Natural killer cell (primary cell): ENCODE measurements around the gene NDUFB4. TPM values are rescaled to one million over a fixed set of nuclear protein-coding genes. Genes with fewer than 3 reads are reported as not detected.

ENCODE experiments used
- ATAC-seq, 3 donors: fragments of 150-1000 bp in 2 of 3; fragments of 200-7000 bp in 1 of 3; cut with Tn5 transposase; 1 replicate in 1 of 3; 2 replicates in 2 of 3; pipeline ENCODE4 v1.10.0; 2021; ENCODE audit warnings: mild to moderate bottlenecking in 2 of 3, moderate library complexity in 2 of 3
- DNase-seq, 2 donors: peaks; one replicate each; pipeline versions ENCODE4 v3.0.0 to v3.0.0-alpha.2; 2013 to 2021; ENCODE audit warnings: mixed read lengths in 1 of 2
- H3K27ac ChIP-seq: one replicate; pipeline ENCODE4 v1.5.1; 2013; ENCODE audit warnings: mild to moderate bottlenecking, low read length
- H3K27me3 ChIP-seq: one replicate; pipeline ENCODE4 v1.6.1; 2013; ENCODE audit warnings: low read length; ENCODE audit not compliant: control insufficient read depth, insufficient read depth
- H3K36me3 ChIP-seq: one replicate; pipeline ENCODE4 v1.6.1; 2013; ENCODE audit warnings: low read length; ENCODE audit not compliant: control insufficient read depth, insufficient read depth
- H3K4me1 ChIP-seq: one replicate; pipeline ENCODE4 v1.6.1; 2013; ENCODE audit warnings: low read length; ENCODE audit not compliant: control insufficient read depth, insufficient read depth
- H3K4me3 ChIP-seq: one replicate; pipeline ENCODE4 v1.5.1; 2013; ENCODE audit warnings: low read length
- H3K9me3 ChIP-seq: one replicate; pipeline ENCODE4 v1.6.1; 2013; ENCODE audit warnings: low read length; ENCODE audit not compliant: control insufficient read depth, insufficient read depth
- H3K27ac Mint-ChIP-seq, 2 donors: one replicate each; pipeline ENCODE4 v1.8.0; 2022; ENCODE audit warnings: mild to moderate bottlenecking in 2 of 2, mixed read lengths in 2 of 2, moderate library complexity in 1 of 2
- H3K27me3 Mint-ChIP-seq, 2 donors: one replicate each; pipeline ENCODE4 v1.8.0; 2022; ENCODE audit warnings: low read depth in 2 of 2, mixed read lengths in 2 of 2
- H3K36me3 Mint-ChIP-seq: one replicate; pipeline ENCODE4 v1.8.0; 2022; ENCODE audit warnings: mixed read lengths
- H3K4me1 Mint-ChIP-seq, 2 donors: one replicate each; pipeline ENCODE4 v1.8.0; 2022; ENCODE audit warnings: mixed read lengths in 2 of 2
- H3K4me3 Mint-ChIP-seq: one replicate; pipeline ENCODE4 v1.8.0; 2022; ENCODE audit warnings: mild to moderate bottlenecking, moderate library complexity, mixed read lengths
- H3K9me3 Mint-ChIP-seq, 2 donors: one replicate each; pipeline ENCODE4 v1.8.0; 2022; ENCODE audit warnings: mixed read lengths in 2 of 2
- CTCF ChIP-seq: fragments of 200-600 bp; IDR thresholded peaks from one replicate; pipeline ENCODE4 v1.8.0; 2022; ENCODE audit warnings: antibody characterized with exemption
- WGBS: methylation state at CpG from one replicate; pipeline ENCODE4 v1.1.7; 2013; ENCODE audit warnings: missing lambda C conversion rate; ENCODE audit not compliant: insufficient coverage; 5-methylcytosine and 5-hydroxymethylcytosine counted together
- intact Hi-C: fragments of 100-400 bp; cut with micrococcal nuclease; formaldehyde crosslinking; loops from one replicate; pipeline ENCODE4 v1.14.2; 2022
- total RNA-seq, 4 donors: library from RNA; stranded (reverse); fragments of 120-200 nt in 1 of 4; gene quantifications; one replicate each; pipeline versions ENCODE4 v1.2.3 to v1.2.4, GENCODE V29; 2013 to 2022

Gene NDUFB4
- total RNA-seq, result 10 to 100 TPM; 59.5 to 86.9 (median 65.2) TPM
- 90.2 TPM for total RNA-seq (2013)

GRCh38 chr3:120596116-120596852, at the start of gene NDUFB4:
Gene NDUFB4 (plus strand): TSS chr3:120596336. CDS start chr3:120596360, 24 bp downstream.
- under 1% methylated on average over 53 of the region's 53 CpGs for WGBS
- DNase-seq (peak; percentile 89 to 99), ATAC-seq (peak; percentile 95 to 98 (median 96))
- Histone ChIP-seq H3K36me3 (peaks cover 13% of the 10 kb centered on the region), H3K4me1 (no peaks in the 10 kb centered on the region), H3K4me3 (peak within 1 kb of the TSS; percentile 92), H3K9me3 (no peaks in the 10 kb centered on the region), H3K27ac (peak within 1 kb of the TSS; percentile 93), H3K27me3 (no peaks in the 10 kb centered on the region)
- Mint-ChIP-seq H3K36me3 (peaks cover under 1% of the 10 kb centered on the region), H3K27me3 (peaks cover 8 to 13% of the 10 kb centered on the region in 2 donors), H3K4me3 (peak within 1 kb of the TSS; percentile 95), H3K27ac (no peak within 1 kb of the TSS), H3K4me1 (peaks cover 6 to 13% of the 10 kb centered on the region in 2 donors), H3K9me3 (no peaks in the 10 kb centered on the region)
- intact Hi-C loops, result loop anchor here (1.0 to 2.0 kb wide), 2 partner anchors 37 to 146 kb away; partner anchors contain the start of genes GTF2E1 and RABL3
- TF ChIP-seq CTCF, result no peak

- Histone ChIP-seq H3K4me3 (no peak overlapping the region), H3K4me1 (no peaks in the 10 kb centered on the region), H3K27ac (no peak overlapping the region), H3K27me3 (no peaks in the 10 kb centered on the region), H3K36me3 (no peaks in the 10 kb centered on the region), H3K9me3 (no peaks in the 10 kb centered on the region)
- ATAC-seq (no peak), DNase-seq (no peak)
- H3K27me3 Mint-ChIP-seq, result peaks cover 6 to 7% of the 10 kb centered on the region in 2 donors
- H3K27ac Mint-ChIP-seq, result no peak overlapping the region
- no peaks in the 10 kb centered on the region for H3K9me3 Mint-ChIP-seq
- intact Hi-C loops, result loop anchor here (10.0 kb wide), 1 partner anchor 456 kb away; the partner anchor contains the start of gene GSK3B
- H3K4me3 Mint-ChIP-seq, result no peak overlapping the region
- no peak for TF ChIP-seq CTCF
- WGBS, result 22% methylated on average over 1 of the region's 1 CpG
- no peaks in the 10 kb centered on the region for H3K36me3 Mint-ChIP-seq
- H3K4me1 Mint-ChIP-seq, result no peaks in the 10 kb centered on the region
Measured at GRCh38 chr3:120550546-120550945, 45.6 kb upstream of the NDUFB4 start.

GRCh38 chr3:120552184-120553172, 43.7 kb upstream of the NDUFB4 start:
- 80% methylated on average over 5 of the region's 5 CpGs for WGBS

More at GRCh38 chr3:120552184-120553172, 43.7 kb upstream of the NDUFB4 start:
- Mint-ChIP-seq H3K27me3 (peaks cover 2 to 3% of the 10 kb centered on the region in 2 donors), H3K4me1 (no peaks in the 10 kb centered on the region), H3K27ac (no peak overlapping the region), H3K9me3 (no peaks in the 10 kb centered on the region), H3K4me3 (no peak overlapping the region), H3K36me3 (no peaks in the 10 kb centered on the region)
- H3K27me3 ChIP-seq, result no peaks in the 10 kb centered on the region
- no peak for TF ChIP-seq CTCF
- no peaks in the 10 kb centered on the region for H3K9me3 ChIP-seq
- intact Hi-C loops, result loop anchor here (10.0 kb wide), 1 partner anchor 458 kb away; the partner anchor contains the start of gene GSK3B
- H3K4me1 ChIP-seq, result no peaks in the 10 kb centered on the region
- no peak for ATAC-seq
- no peak for DNase-seq
- no peak overlapping the region for H3K4me3 ChIP-seq
- H3K27ac ChIP-seq, result no peak overlapping the region
- no peaks in the 10 kb centered on the region for H3K36me3 ChIP-seq
